Measurements from ENCODE around the gene SLC23A2.
"Not testable (repeated sequence)": the region's sequence is repeated elsewhere in the genome, so short reads cannot be mapped to it uniquely, and the experiment has no call there.

The SLC23A2 gene

DNA sequence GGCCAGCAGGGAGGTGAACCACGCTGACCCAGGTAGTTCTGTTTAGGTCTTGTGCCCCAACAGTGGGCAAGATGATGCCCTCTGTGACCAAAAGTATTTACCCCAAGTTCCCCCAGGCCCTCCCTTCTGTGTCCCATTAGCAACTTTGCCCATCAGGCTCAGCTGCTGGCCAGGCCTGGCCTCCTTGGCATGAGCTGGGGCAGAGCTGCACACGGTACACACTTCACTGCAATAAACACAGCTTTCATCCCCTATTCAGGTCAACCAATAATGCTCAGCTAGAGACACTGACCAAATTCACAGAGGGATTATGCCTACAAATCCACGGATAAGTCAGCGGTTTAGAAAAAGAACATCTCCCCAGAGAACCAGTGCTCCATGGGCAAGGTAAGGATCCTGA, 103.7 kb downstream of the SLC23A2 start:
- no peak for DNase-seq

DNA sequence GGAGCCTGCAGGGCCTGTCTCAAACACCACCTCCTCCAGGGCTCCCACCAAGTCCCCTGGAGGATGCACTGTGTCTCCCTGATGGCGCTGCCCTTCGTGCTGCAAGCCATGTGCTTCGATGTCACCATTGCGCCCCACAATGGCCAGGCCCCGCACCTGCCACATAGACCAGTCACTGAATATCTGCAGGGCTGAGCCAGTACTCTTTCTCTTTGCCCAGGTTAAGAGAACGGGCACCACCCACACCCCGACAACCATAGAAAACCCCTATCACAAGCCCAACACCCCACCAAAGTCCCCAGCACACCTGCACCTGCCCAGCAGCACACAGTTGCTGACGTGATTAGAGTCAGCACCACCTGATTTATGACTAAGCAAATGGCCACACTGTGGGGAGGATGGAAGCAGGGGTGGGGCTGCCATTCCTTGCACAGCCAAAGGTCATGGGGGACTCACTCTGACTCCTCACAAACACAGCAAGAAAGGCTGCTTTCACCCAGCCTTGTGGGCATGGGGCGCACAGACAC, 104.3 kb downstream of the SLC23A2 start:
- DNase-seq, result no peak

DNA sequence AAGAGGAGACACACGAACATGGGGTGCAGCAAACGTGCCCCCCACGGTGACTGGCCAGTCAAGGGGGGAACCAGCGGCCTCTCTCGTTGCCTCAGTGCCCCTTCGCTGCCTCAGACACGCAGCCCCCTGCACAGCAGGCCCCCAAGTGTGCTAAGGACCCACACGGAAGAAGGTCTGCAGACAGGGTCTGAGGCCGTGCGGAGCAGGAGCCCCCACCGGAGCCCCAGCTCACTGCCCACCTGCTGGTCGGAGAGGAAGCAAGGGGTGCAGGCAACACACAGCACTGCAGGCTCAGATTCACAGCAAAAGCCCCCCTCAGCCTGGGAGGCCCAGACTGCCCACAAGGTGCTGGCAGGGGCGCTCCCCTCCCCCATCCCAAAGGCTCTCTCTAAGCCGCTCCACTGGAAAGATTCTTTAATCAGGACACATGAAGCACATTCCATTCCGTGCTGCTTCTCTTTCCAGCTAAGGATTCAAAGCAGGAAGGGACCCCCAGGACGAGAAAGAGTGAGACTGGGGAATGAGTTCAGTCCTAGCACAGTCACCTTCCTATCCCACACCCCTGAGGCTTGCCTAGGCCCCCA, 105.1 kb downstream of the SLC23A2 start:
- DNase-seq, result no peak

DNA sequence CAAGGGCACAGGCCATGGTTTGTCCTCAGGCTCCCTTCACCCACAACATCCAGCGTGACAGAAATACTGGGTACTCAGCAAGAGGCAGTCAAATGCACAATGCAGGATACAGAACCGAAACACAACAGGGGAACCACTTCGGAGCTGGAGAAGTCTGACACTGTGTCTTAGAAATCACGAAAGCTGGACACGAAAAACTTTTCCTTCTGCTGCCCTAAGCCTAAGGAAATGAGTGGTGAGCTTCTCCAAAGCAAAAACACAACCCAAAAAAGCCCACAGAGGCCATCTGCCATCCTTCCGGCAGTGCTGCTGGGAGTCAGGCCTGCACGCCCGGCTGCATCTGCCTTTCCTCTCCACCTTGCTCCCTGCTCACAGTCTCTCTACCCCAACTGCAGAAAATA, 106.3 kb downstream of the SLC23A2 start:
- DNase-seq, result no peak

- DNase-seq, result no peak
These were observed 106.9 kb downstream of the SLC23A2 start for GRCh38 chr20:4894409-4894808.

DNA sequence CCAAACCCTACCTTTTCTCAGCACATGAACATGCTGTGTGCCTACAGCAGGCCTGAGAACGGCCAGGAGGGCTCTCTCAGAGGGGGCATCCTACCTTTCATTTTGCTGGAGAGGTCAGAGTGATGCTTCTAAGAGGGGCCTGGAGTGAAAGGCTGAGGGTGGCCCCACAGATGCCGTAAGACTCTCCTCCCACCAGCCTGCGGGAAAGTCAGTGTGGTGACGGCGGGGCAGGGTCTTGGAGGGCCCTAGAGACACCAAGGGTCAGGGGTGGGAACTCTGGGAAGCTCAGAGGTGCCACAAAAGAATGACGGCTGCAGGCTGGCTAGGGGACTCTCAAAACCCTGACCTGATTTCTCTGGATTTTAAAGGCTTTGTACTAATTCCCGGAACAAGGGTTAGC, 107.6 kb downstream of the SLC23A2 start:
- DNase-seq, result no peak

GRCh38 chr20:4891997-4892396, 109.3 kb downstream of the SLC23A2 start:
- no peak for DNase-seq

DNA sequence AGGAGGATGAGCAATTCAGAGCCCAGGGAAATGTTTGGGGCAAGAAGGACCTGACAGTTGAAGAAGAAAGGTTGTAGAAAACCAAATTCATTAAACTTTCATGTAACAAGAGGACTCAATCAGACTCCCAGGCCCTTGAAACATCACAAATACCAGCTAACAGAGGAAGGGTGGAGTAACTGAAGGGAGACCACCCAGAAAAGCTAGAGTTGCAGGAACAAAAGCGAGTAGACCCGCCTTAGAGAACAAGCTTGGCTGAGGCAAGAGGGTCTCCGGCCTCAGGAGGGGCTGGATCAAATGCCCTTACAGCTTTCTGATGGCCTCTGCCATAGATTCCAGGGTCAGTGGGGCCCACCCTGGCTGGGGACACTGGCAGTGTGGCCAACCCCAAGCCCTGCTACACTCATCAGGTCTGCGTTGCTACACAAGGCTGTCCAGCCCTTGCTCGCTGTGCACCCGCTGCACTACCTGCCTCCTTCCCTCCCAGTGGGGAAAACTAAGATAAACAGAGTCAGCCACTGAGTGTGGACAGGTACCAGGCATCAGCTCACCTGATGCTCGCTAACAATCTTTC, 110.0 kb downstream of the SLC23A2 start:
- DNase-seq, result no peak

DNA sequence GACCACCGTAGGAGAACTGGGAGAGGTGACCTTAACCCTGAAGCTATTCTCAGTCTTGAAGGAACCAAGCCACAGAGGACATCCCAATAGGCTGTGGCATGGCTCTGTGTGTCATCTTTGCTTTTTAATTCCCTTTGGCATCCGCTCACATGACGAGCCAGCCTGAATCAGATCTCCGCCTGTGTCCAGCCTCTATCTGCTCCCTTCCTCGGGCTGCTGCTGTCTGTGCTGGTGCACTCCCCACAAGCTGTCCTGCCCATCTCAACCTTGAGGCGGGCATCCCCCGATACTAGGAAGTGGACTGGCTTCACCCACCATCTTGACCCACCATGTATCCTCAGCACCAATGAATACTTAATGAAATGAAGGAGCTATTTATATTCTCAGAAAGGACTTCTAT, 111.9 kb downstream of the SLC23A2 start:
- no peak for DNase-seq

DNA sequence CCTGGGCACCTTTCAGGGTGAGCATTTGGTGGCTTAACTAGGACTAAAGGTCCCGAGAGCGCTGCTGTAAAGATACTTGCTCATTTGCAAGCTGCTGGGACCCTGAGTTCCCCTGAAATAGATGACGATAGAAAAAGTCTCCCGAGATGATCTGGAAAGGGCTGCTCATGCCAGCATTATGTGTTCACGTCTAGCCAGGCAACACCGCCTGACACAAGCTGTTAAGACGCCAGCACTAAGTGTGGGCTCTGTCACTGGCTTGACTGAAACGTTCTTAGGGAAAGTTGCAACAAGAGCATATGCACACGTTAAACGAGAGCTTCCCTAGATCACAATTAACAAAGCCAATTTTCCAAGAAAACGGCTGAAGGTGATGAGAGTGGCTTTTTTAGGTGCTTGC, 113.7 kb downstream of the SLC23A2 start:
- no peak for DNase-seq

GRCh38 chr20:4886771-4887527, 114.4 kb downstream of the SLC23A2 start:
- DNase-seq, result no peak

GRCh38 chr20:4885877-4886276, 115.4 kb downstream of the SLC23A2 start:
- no peak for DNase-seq

DNA sequence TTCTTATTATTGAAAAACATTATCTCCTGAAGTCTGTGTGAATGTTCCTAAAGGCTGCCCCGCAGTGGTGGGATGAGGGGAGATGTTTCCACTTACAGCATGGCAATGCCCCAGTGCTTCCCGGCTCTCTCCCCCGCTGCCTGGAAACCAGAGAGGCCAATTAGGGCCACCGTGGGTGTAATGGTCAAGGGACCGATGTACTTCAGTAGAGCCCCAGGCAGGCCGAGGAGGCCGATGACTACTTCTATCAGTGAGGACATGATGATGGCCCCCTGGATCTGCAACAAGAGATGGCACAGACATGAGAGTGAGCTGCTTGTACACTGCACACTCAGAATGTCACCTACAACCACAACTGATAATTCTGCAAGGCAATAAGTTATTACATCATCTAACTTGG, 117.8 kb downstream of the SLC23A2 start:
- no peak for DNase-seq

DNA sequence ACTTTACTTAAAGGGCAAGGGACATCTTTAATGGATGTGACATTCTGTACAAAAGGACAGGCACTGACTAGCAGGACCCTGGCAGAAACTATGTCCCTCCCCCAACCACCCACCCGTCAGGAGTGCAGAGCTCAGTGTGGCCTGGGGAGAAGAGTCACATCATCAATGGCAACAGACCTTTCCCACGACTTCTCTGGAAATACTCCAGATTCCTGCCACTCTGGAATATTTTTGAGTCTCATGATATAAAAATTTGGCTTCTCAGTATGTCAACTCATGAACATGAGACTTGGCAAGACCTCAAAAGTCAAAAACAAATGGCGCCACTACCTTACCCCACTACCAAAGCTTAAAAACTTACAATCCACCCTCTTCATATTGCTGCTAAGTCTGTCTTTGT, 118.3 kb downstream of the SLC23A2 start:
- DNase-seq, result no peak

DNA sequence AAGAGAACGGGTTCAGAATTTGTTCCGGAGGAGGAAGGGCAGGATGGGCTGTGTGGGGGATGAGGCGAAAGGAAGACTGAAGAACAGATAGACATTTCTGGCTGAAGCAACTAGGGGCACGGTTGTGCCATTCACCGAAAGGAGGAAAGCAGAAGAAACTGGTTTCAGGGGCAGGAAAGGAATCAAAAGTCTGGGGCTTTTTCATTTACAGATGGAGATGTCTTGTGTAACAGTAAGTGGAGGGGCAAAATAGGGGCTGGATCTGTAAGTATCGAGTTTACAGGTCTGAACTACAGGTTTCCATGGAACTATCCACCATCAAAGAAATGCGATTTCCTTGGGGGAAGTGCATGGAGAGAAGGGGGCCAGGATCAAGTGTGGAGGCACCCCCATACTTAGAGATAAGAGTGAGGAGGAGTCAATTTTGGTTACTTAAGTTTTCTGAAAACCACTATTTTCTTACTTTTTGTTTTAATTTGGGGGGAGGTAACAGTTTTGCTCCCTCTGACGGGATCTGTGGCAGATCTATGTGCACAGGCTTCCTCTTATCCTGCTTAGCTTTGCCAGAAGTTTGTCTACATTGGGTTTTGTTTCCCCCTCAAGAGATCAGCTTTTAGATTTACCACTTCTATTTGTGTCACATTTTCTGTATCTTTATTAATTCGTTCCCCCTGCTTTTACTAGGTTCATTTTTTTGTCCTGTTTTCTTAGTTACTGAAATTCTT, 120.1 kb downstream of the SLC23A2 start:
- DNase-seq, result no peak

GRCh38 chr20:4880051-4880450, 121.3 kb downstream of the SLC23A2 start:
- DNase-seq, result no peak

DNA sequence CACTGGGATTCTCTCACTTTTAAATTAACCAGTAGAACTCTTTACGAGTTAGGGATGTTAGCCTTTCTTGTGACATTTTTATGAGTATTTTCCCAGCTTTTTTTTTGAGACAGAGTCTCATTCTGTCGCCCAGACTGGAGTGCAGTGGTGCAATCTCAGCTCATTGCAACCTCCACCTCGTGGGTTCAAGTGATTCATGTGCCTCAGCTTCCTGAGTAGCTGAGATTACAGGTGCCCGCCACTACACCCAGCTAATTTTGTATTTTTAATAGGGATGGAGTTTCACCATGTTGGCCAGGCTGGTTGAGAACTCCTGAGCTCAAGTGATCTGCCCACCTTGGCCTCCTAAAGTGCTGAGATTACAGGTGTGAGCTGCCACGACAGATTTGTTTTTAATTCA, 123.2 kb downstream of the SLC23A2 start:
- not testable (repeated sequence) for DNase-seq

DNA sequence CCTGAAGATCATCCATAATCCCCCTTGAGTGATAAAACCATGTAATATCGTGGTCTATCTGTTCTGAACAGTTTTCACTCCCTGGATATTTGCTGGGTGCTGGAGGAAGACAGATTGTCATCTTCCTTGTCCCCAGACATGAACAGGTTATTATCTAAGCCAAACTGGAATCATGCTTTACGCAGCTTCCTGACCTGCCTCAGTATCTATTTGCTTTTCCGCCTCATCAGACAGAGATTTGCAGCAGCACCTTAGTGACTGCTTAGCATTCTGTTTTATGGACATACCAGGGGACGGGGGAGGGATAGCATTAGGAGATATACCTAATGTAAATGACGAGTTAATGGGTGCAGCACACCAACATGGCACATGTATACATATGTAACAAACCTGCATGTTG, 124.6 kb downstream of the SLC23A2 start:
- no peak for DNase-seq

DNA sequence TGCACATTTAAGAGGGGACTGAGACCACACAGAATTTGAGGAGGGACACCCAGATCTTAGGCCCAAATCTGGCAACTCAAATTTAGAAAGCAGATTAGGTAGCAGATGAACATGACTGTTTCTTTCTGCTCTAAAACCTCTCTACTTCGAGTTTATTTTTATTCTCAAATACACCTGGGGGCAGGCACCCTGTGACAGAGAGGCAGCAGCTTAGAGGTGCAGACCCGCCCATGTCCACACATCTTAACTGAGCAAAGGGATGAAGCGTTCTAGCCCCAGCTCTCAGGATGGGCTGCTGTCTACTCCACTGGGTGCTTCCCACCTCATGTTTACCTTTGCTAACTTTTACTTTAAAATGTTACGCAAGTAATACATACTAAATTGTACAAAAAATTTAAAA, 125.0 kb downstream of the SLC23A2 start:
- DNase-seq, result no peak

DNA sequence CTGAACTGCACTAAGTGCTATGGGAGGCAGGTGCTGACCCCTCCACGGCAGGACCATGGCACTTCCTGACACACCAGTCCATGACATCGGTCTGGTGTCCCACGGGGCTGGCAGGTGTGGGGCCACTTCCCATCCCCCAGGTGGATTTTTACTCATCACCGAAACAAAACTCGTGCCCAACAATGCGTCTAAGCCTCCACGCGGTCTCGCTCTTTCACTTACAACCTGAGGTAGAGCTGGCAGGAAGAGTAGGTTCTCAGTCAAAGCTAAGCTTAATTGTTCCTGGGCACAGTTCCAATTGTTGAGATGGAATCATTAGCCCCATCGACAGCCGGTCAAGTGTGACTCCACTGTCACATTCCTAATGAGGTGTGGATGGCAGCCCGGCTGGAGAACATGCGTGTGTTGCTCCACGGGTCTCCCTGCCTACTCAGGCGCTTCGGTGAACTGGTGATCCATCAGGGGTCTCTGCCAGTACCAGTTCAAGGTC, 125.7 kb downstream of the SLC23A2 start:
- peak; percentile 39 for DNase-seq

DNA sequence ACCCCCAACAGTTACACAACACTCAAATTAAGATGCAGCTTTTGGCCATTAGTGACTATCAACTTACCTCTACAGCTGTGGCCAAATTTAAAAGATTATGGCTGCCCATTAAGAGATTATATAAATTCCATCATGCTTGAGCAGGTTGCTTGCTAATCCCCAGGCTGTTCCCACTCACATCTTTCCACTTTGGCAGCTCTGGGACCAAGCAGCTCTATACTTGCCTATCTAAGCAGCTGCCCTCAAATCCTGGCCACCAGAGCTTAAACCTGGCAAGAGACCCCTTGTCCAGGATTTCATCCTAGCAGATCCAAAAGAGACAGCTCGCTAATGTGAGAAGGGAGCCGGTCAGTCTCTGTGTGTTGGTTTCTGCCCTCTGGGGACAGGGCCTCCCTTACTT, 127.9 kb downstream of the SLC23A2 start:
- no peak for DNase-seq

DNA sequence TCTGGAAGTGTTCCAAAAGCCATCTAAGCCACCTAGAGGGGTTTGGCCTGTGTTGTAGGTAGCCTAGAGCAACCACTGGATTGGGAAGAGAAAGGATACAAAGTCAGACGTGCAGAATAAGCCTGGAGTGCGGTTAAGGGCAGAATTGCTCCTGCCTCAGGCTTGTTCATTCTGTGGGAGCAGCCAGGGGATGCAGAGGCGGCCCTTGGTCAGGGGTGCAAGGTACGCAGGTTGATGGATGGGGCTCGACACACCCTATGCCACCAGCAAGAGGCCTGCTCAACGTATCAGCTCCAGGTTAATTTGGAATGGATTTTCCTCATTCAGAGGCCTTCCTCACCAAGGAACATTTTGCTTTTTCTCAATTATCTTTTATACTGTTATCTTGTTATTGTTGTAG, 129.8 kb downstream of the SLC23A2 start:
- DNase-seq, result no peak

DNA sequence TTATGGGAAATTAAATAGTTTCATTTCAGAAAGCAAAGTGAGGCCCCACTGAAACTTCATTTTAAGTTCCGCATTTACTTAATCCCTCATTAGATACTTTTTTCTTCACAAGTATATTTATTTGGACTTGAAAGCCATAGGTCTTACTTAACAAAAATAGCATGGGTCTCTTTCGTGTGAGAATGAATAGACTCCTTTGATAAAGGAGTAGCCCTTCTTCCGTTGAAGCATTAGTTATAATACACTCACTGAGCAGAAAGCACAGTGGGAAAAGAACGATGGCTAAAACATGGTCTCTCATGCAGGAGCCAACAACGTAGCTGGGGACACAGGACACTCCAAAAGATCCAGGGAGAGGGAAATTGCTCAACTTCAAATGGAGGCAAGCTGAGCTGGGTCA, 130.4 kb downstream of the SLC23A2 start:
- DNase-seq, result no peak

Data from kidney glomerular epithelial cell (primary cell).